ENCODE results near the gene PPM1A.

Gene PPM1A

GRCh38 chr14:60331201-60332045 is 82.4 kb downstream of the PPM1A start:
- TF ChIP-seq ZFX (IDR thresholded peaks at IDR 0.05; ENCODE audit: borderline replicate concordance) (no peak), CTCF (IDR thresholded peaks at IDR 0.05) (peak; percentile 90)
- H3K27ac ChIP-seq = peak overlapping the region; percentile 65

- TF ChIP-seq CTCF (IDR thresholded peaks at IDR 0.05) = peak; percentile 67
- TF ChIP-seq ZFX (IDR thresholded peaks at IDR 0.05; ENCODE audit: borderline replicate concordance) = no peak
- H3K27ac ChIP-seq = peak overlapping the region; percentile 65; the same call in 1 of the 2 replicates
Observed at GRCh38 chr14:60332046-60332399, 83.0 kb downstream of the PPM1A start.

GRCh38 chr14:60332869-60333268 is 83.8 kb downstream of the PPM1A start:
- TF ChIP-seq CTCF (IDR thresholded peaks at IDR 0.05) (no peak), ZFX (IDR thresholded peaks at IDR 0.05; ENCODE audit: borderline replicate concordance) (no peak)
- H3K27ac ChIP-seq = no peak overlapping the region

GRCh38 chr14:60339571-60339970 is 90.5 kb downstream of the PPM1A start:
- TF ChIP-seq CTCF (IDR thresholded peaks at IDR 0.05) (no peak), ZFX (IDR thresholded peaks at IDR 0.05; ENCODE audit: borderline replicate concordance) (no peak)
- no peak overlapping the region for H3K27ac ChIP-seq

- H3K27ac ChIP-seq = no peak overlapping the region
- TF ChIP-seq ZFX (IDR thresholded peaks at IDR 0.05; ENCODE audit: borderline replicate concordance) (no peak), CTCF (IDR thresholded peaks at IDR 0.05) (no peak)
Observed at GRCh38 chr14:60343571-60344071, 94.6 kb downstream of the PPM1A start.

- no peak overlapping the region for H3K27ac ChIP-seq
- no peak for TF ChIP-seq CTCF (IDR thresholded peaks at IDR 0.05)
- TF ChIP-seq ZFX (IDR thresholded peaks at IDR 0.05; ENCODE audit: borderline replicate concordance) = no peak
Observed at GRCh38 chr14:60344751-60345150, 95.7 kb downstream of the PPM1A start.

- no peak for TF ChIP-seq ZFX (IDR thresholded peaks at IDR 0.05; ENCODE audit: borderline replicate concordance)
- no peak for TF ChIP-seq CTCF (IDR thresholded peaks at IDR 0.05)
- no peak overlapping the region for H3K27ac ChIP-seq
Observed at GRCh38 chr14:60346706-60347105, 97.7 kb downstream of the PPM1A start.

Data from 22Rv1 (cell line).